Occipital lobe (tissue), 2 donors: ENCODE results near the gene CYP4B1. TPM values are rescaled to one million over a fixed set of nuclear protein-coding genes. Genes with fewer than 3 reads are reported as not detected.

Experiments
- DNase-seq: peaks from one replicate; lab custom pipeline; 2025; lab: John Stamatoyannopoulos, UW
- total RNA-seq: library from RNA; depleted of rRNA; stranded (reverse); fragments of >200 nt; gene quantifications from one replicate; pipeline ENCODE4 v1.2.3, GENCODE V29; 2014

CYP4B1 gene
- total RNA-seq, 1 donor from 2014 or later: not detected

- DNase-seq: no peak
These were observed 5.7 kb upstream of the CYP4B1 start for GRCh38 chr1:46793126-46793525.

DNA sequence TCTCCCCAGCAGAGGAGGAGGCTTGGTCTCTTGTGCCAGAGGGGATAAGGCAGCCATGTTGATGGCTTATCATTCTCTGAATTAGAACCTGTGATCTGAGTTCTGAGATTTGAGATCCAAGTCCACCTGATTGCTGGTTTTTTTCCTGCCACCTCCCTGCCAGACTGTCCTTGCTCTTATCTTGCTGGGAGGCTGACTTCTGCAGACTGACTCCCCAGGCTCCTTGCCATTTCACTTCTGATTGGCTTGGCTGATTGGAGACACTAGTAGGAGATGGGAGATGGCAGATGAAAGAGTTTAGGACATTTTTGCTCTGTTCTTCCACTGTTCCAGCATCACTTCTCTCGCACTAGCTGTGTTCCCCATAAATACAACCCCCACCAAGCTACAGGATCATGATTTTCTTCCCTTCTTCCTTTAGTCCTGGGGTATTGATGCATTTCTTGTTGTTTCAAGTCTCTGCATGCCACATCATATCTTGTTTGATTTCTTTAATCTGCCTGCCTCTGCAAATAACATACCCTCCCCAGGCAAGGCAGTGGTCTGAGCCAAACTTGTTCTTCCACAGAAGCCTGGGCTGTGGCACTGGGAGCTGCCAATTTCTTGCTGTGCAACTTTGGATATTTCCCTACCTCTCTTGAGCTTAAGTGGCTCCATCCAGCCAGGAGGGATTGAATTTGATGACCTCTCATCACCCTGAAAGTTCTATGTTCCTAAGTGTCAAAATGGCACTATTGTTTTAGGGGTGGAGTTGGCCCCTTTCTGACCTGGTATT, 963 bp upstream of the CYP4B1 start:
- DNase-seq: no peak

GRCh38 chr1:46800742-46801141, 1.9 kb downstream of the CYP4B1 start:
- no peak for DNase-seq

DNA sequence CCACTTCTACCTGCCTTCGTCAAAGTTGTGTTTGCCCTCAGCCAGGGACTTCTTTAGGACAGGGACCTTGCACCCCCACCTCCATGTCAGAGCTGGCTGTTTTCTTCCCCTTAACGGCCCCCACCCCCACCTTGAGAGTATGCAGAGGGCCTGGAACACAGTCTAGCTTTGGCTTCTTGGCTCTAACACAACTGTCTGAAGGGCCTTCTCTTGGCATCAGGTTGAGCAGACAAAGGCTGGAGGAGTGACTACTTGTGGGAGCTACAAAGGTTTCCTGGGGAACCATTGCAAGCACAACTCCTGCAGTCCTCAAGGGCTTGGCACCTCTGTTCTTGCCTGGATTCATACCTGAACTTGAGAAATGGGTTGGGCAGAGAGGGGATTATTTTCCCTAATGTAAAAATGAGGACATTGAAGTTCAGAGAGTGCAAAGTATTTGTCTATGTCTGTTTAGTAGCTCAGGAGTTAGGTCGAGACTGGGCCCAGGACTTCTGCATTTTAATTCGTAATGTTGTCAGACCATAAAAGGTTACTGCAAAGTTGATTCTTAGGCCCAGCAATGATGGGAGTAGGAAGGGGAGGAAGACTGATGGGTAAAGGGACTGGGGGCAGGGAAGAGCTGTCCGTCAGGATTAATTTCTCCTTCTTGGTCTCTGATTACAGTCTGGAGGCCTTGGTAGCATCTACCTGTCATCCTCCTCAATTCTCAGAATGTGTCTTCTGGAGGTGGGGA, 2.6 kb downstream of the CYP4B1 start:
- DNase-seq: no peak

DNA sequence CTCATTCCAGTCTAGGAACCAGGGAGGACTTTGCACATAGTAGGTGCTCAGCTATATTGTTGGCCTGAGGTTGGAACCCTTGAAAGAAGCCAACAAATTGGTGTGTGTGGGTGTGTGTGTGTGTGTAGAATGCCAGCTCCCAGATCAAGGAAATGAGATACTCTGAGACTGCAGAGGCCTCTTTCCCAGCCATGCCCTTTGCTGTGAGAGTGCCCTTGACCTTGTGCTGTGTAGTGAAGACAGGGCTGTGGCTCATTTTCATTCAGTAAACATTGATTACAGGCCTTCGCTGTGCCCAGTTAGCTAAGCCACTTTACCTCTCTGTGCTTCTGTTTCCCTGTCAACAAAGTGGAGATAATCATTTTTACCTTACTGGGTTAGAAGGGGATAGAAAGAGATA, 3.2 kb downstream of the CYP4B1 start:
- DNase-seq: no peak

DNA sequence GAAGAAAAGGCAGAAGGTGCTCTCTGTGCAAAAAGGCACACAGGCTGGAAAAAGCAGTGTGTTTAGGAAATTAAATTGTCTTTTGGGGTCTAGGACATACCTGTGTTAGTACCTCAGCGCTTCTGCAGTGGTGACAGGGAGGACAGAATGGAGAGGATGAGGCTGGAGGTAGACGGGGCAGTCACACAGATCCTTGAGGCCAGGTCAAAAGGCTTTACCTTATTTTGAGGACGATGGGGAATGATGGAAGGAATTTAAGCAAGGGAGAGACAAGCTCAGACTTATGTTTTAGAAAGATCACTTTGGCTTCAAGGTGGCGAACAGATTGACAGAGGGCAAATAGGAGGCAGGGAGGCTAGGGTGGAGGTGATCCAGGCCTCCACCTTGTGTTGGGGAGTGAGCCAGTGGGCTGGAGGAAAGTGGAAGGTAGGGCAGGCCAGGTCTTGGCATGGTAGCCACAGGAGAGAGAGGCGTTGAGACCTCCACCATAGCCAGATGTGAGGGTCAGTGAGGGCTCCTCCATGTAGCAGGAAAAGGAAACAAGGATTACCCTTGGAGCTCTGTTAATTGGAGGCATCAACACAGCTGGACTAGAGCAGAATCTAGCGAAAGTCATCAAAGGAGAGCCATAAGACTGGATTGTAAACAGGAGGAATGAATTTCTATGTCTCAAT, 4.2 kb downstream of the CYP4B1 start:
- DNase-seq: no peak

DNA sequence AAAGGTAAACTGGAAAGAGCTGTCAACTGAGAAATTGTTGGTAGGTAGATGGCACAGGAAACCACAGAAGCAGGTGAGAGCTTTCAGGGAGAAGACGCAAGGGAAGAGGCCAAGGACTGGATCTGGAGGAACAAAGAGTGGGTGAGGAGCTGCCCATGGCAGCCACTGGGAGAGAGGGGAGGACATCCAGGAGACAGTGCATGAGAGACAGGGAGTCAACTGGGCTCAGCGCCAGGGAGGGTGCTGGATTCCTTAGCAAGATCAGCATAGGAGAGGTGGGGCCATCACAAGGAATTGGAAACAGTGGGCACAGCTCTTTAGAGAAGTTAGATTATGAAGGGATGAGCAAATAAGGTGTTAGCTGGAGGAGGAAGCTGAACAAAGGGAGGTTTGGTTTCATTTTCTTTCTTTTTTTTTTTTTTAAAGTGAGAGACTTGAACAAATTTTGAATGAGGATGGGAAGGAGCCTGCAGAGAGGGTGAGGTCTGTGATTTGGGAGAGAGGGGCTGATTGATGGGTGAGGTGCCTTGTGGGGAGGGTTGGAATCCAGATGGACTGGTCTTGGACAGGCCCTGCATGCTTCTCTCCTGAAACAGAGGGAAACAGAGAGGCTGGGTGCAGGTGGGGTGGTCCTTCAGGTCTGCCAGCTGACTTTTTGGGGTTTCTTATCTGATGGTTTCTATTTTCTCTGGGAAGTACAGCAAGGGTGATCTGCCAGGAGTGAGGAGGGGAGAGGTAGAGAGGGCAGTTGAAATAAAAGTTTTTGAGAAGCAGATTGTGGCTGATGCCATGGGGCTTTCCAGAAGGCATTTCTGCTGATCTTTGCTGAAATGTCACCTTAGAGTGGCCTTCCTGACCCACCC, 5.4 kb downstream of the CYP4B1 start:
- DNase-seq: no peak

DNA sequence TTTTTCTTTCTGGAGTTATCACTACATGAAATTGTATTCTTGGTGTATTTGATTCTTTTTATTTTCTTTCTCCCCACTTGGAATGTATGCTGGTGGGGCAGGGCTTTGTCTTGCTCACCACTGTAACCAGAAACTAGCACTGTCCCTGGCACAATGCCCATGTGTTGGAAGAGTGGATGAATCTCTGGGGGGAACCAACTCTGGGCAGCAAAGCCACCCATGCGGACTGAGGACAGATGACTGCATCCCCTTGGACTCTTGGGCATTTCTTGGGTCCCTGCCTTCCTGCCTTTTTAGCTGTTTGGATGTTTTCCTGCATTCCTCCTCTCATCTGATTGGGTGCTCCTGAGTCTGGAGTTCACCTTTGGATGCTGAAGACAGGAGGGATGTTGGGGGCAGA, 6.1 kb downstream of the CYP4B1 start:
- DNase-seq: no peak

- DNase-seq: no peak
These were observed 6.9 kb downstream of the CYP4B1 start for GRCh38 chr1:46805755-46806154.

- no peak for DNase-seq
These were observed 7.6 kb downstream of the CYP4B1 start for GRCh38 chr1:46806196-46807020.

GRCh38 chr1:46807046-46807972, 8.5 kb downstream of the CYP4B1 start:
- DNase-seq: no peak

DNA sequence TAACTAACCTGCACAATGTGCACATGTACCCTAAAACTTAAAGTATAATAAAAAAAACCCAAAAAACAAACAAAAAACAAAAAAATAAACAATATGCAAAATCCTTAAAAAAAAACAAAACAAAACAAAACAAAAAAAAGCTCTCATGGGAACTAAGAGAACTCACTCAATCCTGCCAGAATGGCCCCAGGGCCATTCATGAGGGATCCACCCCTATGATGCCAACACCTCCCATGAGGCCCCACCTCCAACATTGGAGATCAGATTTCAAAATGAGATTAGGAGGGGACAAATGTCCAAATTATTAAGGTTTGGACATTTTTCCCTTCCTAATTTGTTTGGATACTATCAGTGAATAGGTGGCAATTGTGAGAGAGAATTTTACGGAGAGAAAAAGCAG, 10.2 kb downstream of the CYP4B1 start:
- no peak for DNase-seq

DNA sequence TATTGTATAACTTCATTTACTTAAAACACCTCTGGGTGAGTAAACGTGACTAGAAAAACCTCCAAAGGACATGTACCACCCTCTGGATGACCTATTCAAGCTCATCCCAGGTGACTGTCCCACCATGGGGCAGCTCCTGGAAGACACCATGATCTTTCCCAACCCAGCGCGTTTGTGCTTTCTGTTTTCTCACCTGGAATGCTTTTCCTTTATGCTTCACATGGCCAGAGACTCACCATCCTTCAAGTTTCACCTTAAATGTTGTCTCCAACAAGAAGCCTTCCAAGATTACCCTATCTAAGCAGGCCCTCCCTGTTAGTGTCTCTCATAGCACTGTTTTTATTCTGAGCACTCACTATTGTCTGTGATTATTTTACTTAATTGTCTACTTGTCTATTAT, 11.1 kb downstream of the CYP4B1 start:
- no peak for DNase-seq

- no peak for DNase-seq
These were observed 11.8 kb downstream of the CYP4B1 start for GRCh38 chr1:46810596-46810995.

GRCh38 chr1:46811053-46811452, 12.2 kb downstream of the CYP4B1 start:
- DNase-seq: no peak

DNA sequence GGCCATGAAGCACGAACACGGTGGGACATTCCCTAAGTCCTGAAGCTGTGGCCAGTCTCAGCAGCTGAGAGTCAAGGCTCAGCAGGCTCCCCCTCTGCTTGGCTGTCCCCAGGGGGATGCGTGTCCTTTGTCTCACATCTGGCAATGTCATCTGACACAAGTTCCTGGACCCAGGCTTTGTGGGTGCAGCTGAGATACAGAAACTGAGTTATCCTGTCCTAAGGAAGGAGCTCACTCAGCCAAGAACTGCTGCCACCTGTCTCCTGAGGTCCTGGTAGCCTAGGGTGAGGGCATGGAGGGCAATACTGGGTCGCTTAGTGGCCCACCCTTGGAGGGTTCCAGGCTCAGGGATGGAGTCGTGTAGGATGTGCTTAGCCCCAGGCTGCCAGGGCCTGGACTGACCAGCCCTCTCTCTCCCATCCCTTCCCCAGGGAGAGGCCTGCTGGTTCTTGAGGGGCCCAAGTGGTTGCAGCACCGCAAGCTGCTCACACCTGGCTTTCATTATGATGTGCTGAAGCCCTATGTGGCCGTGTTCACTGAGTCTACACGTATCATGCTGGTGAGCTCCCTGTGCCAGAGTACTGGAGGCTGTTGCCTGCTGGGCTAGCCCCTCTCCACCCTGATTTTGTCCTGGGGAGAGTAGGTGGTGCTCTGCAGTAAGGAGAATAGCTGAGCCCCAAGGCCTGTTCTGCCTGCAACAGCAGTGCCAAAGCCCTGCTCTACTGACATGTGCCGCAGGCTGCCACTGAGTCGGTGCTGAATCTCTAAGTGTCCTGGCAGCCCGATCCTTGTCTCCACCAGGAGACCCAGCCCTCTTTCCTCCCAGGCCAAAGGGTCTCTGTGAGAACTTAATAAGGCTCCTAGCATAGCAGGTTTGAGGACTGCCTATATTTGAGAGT, 13.5 kb downstream of the CYP4B1 start:
- no peak for DNase-seq

DNA sequence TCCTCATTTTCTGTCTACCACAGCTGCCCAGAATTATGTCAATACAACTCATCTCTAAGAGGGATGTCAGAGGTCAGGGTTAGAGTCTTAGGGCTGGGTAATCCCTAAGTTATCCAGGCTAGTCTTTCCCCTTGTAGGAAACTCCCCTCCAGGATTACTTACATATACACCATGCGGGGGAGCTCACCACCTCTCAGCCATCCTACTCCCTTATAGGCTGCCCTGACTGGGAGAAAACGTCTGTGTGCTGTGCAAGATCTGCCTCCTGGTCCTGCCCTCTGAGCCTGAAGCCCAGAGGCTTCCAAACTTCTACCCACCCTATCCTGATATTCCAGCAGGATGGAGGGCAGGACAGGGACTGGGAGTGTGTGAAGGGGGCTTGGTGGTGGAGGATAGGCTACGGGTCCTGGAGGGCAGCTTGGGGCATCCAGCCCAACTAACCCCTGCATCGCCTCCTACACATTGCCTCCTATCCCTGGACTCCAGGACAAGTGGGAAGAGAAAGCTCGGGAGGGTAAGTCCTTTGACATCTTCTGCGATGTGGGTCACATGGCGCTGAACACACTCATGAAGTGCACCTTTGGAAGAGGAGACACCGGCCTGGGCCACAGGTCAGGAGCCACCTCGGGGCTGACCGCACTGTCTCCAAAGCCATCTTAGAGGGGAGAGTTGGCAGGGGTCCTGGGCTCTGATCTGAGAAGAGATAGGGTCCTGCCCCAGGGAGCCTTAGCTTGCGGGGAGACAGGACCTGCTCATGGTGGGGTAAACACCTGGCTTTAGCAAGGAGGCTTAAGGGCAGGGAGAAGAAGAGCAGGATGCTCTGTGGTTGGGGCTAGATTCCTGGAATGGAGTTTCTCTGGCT, 14.4 kb downstream of the CYP4B1 start:
- no peak for DNase-seq
